GM18526 (cell line): ENCODE results near the gene SLC18A2.

Experiments used
- POLR2A ChIP-seq: IDR thresholded peaks from 3 replicates; pipeline ENCODE4 v1.6.1; 2011; ENCODE audit not compliant: insufficient read length; ENCODE audit errors: extremely low read depth

SLC18A2 gene

GRCh38 chr10:117271427-117271826, 30.5 kb downstream of the SLC18A2 start:
- TF ChIP-seq POLR2A: no peak

GRCh38 chr10:117272195-117273076, 31.5 kb downstream of the SLC18A2 start:
- TF ChIP-seq POLR2A: no peak

DNA sequence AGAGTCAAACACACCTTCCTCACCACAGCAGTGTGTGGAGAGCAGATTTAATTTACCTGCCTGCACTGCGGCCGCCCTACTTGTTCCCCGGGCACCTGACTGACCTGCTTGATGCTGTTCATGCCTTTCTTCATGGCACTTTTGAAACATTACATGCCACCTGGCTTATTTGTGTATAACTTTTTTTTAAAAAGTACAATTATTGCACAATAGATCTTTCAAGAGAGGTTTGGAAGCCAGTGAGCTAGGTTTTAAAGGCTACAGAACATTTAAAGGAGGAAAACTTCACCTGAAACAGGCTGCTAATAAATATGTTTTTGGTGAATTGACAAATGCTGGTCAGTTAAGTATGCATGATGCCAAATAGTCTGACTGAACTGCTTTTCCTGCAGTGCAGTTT, 33.1 kb downstream of the SLC18A2 start:
- no peak for TF ChIP-seq POLR2A

DNA sequence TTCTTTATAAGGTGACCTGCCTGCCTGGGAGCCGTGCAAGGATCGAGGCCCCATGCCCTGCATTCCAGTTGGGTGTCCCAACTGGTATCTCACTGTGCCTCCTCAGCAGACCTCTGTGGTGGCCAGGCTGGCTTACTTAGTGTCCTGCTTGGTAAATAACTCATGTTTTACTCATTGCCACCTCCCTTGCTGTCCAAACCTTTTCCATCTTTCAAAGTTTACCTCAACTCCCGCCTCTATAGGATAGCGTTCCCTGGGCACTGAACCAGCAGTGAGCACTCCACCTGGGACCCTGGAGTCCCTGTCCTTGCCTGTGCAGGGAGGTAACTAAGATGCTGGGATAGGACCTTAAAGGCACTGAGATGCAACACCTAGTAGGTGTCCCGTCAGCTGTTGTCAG, 33.6 kb downstream of the SLC18A2 start:
- no peak for TF ChIP-seq POLR2A

DNA sequence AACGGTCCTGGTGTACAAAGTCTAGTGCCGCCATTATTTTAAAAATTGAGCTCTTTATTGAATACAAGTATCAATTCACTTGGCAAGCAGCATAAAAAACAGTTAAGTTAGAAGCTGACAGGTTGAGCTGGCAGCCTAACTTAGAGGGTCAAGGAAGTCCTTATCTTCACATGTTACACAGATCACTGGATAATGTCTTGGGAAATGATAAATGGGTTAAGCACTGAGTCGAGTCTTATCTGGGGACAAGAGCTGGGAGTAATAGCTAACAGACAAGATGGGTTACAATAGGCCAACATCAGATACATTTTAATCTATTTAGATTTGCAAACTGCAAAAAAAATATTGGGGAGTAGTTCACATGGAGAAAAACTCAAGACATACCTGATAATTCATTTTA, 34.2 kb downstream of the SLC18A2 start:
- TF ChIP-seq POLR2A: no peak

DNA sequence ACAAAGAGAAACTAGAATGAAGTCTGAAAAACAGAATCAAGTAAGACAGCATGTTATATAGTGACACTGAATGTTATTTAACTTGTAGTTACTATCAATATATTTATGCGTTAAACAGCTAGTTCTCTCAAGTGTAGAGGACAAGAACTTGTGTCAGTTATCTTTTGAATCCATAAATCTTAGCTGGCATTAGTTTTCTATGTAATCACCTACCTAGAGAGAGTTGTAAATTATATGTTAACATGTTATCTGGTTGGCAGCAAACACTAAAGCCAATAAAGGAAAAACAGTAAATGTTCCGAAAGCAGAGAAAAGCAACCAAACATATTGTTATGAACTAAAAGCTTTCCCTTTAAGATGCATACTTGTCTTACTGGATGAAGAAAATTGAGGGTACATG, 36.8 kb downstream of the SLC18A2 start:
- no peak for TF ChIP-seq POLR2A

- no peak for TF ChIP-seq POLR2A
These were observed 44.0 kb downstream of the SLC18A2 start for GRCh38 chr10:117284716-117285494.

GRCh38 chr10:117294039-117294645, 53.2 kb downstream of the SLC18A2 start:
- no peak for TF ChIP-seq POLR2A

DNA sequence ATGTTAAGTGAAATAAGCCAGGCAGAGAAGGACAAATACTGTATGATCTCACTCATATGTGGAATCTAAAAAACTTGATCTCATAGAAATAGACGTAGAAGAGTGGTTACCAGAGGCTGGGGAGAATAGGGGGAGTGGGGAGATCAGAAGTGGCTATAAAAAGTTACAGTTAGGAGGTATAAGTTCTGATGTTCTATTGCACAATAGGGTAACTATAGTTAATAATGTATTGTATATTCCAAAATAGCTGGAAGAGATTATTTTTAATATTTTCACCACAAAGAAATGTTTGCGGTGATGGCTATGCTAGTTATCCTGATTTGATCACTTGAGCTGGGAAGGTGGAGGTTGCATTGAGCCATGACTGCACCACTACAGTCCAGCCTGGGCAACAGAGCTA, 53.8 kb downstream of the SLC18A2 start:
- no peak for TF ChIP-seq POLR2A

DNA sequence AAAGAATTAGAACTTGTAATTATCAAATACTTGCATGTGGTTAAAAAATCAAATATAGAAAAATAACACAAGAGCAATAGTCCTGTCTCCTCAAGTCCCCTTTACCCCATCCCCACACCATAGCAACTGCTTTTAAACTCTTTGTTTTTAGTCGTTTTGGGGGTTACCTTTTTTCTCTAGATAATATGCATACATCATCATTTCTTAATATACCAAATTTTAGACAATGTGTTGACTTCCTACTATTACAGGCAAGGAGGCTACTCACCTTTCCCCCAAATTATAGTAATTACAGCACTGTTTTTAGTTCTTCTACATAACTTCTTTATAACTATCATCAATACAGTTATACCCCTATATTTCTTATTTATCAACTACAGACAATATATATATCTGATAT, 57.3 kb downstream of the SLC18A2 start:
- TF ChIP-seq POLR2A: no peak

- TF ChIP-seq POLR2A: no peak
These were observed 58.5 kb downstream of the SLC18A2 start for GRCh38 chr10:117299435-117299834.

GRCh38 chr10:117300671-117301070, 59.8 kb downstream of the SLC18A2 start:
- no peak for TF ChIP-seq POLR2A

DNA sequence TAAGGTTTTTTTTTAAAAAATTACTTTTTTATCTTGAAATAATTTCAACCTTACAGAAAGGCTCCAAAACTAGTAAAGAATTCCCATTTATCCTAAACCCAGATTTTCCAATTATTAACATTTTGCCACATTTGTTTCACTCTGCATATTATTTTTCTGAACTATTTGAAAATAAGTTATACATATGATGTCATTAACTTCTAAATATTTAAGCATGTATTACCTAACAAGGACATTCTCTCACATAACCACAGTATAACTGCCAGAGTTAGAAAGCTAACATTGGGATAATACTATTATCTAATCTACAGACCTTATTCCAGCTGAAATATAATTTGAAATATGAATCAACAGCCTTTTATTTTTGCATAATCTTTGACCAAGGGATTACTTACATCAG, 65.8 kb downstream of the SLC18A2 start:
- no peak for TF ChIP-seq POLR2A

GRCh38 chr10:117311261-117311660, 70.3 kb downstream of the SLC18A2 start:
- TF ChIP-seq POLR2A: no peak

DNA sequence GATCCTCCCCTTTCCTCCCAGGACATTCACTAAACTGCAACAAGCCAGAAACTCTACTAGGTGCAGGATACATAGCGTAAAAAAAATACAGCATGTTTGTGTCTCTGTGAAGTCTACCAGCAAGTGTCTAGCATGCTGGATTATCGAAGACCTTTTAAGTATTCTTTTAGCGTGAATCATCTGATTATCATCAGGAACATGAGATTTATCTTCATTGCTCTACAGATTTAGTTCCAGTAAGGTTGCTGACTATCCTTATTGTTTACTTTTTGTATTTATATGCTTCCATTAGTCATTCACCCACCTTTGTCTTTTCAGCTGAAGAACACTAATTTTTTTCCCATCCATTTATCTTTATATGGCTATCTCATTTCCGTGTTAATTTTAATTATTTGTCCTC, 71.5 kb downstream of the SLC18A2 start:
- no peak for TF ChIP-seq POLR2A

- TF ChIP-seq POLR2A: no peak
These were observed 72.7 kb downstream of the SLC18A2 start for GRCh38 chr10:117313641-117314040.
